ENCODE results near the gene CRYBG1.
"Not testable (repeated sequence)": the region's sequence is repeated elsewhere in the genome, so short reads cannot be mapped to it uniquely, and the experiment has no call there.

The CRYBG1 gene

DNA sequence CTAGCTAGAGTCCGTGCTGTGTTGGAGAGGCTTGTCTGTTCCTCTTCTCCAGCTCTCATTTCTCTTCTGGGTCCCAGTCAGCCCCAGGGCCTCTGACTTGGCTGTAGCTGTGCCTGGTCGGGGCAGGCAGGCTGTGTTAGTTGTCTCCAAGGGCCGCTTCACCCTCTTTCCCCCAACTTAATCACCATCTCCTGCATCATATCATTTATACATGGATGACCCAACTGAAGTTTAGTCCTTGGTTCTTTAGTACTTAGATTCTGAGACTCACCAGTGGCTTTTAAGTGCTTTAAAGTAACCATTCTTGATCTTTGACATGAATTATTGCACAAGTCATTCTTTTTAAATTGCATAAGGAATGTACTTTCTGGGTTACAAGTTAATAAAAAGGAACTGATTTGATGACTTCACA is 141.4 kb downstream of the CRYBG1 start:
- DNase-seq (ENCODE audit: low read depth), result no peak

DNA sequence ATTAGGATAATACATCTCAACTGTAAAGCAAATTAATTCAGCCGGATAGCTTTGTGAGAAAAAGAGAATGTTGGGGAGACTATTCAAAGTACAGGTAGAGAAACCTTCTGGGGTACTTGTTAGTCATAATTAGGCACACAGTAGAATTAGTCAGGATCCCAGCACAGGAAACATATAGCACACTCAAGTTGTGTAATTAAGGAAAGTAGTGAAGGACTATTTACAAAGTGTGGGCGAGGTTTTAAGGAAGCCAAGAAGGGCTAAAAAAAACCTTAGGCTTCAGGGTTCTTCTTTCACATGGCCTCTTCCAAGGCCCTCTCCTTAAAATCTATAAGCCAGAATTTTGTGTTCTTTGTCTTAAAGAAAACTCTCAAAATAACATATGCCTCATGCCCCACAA is 142.0 kb downstream of the CRYBG1 start:
- no peak for DNase-seq (ENCODE audit: low read depth)

DNA sequence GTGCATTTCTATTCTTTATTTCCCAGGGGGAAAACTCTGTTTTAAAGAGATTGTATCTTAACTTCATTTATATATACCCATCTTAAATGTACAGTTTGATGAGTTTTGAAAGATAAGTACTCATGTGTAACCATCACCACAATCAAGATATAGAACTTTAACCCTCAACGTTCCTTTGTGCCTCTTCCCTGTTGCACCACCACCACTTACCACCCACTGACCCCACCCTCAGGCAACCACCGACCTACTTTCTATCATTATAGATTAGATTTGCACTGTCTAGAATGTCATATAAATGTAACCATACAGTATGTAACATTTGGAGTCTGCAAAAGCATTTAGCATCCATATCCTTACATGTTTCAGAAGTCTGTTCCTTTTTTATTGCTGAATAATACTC is 147.8 kb downstream of the CRYBG1 start:
- no peak for DNase-seq (ENCODE audit: low read depth)

DNA sequence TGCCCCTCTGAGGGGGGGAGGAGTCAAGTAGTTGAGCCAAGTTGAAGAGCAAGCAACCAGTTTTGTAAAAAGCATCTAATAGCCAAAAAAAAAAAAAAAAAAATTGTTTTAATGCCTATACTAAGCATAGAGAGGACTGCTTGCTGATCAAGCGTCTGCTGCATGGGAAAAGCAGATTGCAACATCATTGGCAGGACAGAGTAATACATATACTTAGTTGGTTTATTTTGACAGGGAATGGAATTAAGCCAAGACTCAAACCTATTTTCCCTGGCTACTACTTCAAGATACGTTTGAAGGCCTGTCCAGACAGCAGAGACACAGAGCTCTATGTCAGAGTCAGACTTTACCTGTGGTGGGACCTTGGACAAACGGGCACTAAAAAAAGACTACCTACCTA is 148.3 kb downstream of the CRYBG1 start:
- no peak for DNase-seq (ENCODE audit: low read depth)

DNA sequence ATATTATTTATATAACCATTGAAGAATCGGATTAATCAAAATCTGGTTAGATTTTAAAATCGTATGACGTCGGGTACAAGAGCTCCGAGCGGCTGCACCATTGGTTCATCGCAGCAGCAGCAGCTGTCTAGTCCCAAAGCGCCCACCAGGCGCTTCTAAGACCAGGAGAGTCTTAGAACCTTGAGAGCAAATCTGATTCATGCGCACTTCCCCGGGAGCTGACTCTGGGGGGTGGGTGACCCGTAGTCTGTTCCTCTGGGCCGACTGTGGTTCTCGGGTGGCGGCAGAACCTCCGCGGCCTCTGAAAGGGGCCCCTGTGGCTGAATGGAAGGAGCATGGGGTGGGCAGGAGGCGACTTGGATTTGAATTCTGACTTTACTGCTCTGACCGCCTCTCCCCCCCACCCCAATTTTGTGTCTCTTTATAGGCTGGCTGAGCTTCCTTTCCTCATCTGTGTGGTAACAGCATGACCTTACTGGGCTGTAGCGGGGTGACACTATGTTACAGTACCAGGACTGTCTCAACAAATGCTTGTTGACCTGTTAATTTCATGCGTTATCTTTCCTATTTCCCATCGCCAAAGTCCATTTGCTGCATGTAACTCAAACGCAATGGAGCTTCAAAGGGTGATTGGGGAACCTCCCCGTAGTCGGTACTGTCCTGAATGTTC is 149.0 kb downstream of the CRYBG1 start:
- no peak for DNase-seq (ENCODE audit: low read depth)

DNA sequence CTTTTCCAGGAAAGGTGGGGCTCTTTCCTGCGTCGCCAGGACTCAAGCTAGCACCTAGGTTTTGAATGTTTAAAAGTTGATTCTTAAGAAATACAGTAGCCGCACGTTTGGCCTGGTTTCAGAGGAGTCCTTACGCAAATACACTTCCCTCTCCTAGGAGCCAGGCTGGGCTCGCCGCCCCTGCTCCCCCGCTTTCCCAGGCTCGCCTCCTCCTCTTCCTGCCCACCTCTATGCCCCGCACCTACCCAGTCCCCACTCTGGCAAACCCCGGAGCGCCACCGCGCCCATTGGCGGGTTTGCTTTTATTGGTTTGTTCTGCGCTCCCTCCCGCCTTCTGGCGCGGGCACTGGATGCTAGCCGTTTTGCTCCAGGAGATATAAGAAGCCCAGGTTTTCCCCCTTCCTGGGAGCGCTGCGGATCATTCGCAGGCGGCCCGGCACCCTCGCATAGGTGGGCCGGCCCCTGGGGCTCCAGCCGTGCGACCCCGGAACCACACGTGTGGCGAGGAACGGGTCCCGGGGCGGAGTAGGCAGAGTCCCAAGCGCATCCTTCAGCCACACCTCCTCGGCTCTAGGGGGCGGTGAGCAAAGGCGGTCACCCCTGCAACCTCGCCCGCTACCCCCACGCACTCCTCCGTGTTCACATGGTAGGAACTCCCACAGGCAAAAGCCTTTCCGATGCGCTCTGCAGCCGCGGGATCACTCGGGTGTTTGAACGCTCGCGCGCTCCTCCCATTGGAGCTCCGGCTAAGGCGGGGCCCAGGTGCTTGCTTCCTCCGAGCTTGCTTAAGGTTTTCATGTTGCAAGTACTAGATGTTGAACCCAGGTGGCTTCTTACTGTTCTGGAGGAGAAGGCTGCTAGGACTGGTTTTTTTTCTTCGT is 149.8 kb downstream of the CRYBG1 start:
- DNase-seq (ENCODE audit: low read depth), result no peak

DNA sequence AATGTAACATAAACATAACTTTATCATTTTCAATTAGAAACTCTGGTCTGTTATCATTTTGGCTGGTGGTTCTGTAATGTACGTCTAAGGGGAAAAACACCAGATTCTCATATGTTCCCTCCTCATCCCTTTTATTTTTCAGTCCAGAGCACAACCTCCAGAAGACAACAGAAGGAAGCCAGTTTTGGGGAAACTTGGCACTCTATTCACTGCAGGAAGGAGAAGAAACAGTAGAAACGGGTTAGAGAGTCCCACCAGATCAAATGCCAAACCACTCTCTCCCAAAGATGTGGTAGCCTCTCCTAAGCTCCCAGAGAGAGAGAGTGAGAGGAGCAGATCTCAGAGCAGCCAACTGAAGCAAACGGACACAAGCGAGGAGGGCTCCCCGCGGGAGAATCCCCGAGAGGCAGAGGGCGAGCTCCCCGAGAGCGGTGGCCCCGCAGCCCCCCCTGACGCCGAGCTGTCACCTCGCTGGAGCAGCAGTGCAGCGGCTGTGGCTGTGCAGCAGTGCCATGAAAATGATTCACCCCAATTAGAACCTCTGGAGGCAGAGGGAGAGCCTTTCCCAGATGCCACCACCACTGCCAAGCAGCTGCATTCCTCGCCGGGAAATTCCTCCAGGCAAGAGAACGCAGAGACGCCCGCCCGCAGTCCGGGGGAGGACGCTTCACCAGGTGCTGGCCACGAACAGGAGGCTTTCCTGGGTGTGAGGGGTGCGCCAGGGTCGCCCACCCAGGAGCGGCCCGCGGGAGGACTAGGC is 151.0 kb downstream of the CRYBG1 start:
- no peak for DNase-seq (ENCODE audit: low read depth)

DNA sequence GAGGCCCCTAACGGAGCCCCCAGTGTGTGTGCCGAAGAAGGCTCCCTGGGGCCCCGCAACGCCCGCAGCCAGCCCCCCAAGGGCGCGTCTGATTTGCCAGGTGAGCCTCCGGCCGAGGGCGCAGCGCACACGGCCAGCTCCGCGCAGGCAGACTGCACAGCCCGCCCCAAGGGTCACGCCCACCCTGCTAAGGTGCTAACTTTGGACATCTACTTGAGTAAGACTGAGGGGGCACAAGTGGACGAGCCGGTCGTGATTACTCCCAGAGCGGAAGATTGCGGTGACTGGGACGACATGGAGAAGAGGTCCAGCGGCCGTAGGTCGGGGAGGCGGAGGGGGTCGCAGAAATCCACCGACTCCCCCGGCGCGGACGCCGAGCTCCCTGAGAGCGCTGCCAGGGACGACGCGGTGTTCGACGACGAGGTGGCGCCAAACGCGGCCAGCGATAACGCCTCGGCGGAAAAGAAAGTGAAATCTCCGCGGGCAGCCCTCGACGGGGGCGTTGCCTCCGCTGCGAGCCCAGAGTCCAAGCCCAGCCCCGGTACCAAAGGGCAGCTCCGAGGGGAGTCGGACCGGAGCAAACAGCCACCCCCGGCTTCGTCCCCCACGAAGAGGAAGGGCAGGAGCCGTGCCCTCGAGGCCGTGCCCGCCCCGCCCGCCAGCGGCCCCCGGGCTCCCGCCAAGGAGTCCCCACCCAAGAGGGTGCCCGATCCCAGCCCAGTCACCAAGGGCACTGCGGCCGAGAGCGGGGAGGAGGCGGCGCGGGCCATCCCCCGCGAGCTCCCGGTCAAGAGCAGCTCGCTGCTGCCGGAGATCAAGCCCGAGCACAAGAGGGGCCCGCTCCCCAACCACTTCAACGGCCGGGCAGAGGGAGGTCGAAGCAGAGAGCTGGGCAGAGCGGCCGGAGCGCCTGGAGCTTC is 151.8 kb downstream of the CRYBG1 start:
- no peak for DNase-seq (ENCODE audit: low read depth)

DNA sequence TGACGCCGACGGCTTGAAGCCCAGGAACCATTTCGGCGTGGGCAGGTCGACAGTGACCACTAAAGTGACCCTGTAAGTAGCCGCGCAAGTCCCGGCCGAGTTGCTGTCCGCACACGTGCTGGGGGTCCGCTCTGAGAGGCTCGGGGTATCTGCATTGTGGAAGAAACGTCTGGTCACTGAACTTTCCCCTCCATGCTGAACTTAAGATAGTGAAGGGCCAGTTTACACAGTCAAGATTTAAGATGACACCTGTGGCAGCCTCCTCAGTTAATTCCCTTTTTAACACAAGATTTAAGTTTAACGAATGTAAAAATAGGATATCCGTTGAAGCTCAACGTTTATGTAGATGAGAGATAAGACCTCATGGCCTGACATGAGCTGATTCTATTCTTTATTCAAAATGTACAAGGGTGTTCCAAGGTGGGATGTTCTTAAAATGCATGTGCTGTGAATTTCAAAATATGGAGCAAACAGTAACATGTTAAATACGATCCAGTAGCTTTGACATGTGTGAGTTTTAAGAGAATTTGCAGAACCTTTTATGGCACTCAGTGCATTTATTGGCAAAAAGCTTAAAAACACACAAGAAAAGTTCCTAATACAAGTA is 152.6 kb downstream of the CRYBG1 start:
- no peak for DNase-seq (ENCODE audit: low read depth)

DNA sequence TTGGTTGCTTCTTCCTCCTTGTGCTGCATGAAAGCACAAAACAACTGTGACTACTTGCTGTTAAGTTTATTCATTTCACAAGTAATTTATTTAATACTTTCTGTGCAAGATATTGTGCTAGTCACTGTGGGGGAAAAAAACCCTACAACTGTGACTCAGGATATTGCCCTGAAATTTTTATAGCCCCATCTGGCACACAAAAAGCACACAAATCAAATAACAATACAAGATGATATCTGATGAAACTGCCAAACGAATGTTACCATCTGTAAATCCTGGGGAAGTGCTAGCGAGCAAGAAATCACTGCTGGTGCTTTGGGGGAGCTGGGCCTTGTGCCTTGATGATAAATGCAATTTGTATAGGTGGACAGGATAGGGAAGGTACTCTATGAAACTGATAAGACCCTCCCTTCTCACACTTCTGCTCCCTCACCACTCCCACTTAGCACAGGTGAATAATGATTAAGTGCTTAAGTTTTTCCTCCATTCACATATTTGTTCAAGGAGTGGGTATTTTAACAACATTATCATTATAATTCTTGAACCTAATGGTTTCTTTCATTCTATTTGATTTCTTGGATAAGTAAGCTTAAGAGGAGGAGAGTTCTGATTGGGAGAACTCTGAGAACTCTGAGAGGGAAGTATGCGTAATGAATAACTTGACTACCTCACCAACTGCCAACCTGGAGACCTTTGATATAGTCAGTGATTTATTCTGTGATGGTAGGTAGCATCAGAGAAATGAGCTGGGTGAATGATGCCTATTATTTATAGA is 153.5 kb downstream of the CRYBG1 start:
- DNase-seq (ENCODE audit: low read depth), result no peak

DNA sequence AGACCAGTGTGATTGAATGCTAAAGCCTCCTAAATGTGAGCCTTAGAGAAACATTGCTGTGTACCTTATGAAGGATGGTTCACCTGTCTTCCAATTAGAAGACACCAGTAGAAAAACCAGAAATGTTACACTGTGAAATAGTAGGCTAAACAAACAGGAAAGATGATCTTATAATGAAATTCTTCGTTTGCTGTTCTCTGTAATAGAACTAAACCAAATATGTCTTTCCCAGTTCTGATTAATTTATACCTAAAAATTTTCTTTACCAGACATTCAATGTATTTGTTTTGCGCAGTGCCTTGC is 154.0 kb downstream of the CRYBG1 start:
- no peak for DNase-seq (ENCODE audit: low read depth)

DNA sequence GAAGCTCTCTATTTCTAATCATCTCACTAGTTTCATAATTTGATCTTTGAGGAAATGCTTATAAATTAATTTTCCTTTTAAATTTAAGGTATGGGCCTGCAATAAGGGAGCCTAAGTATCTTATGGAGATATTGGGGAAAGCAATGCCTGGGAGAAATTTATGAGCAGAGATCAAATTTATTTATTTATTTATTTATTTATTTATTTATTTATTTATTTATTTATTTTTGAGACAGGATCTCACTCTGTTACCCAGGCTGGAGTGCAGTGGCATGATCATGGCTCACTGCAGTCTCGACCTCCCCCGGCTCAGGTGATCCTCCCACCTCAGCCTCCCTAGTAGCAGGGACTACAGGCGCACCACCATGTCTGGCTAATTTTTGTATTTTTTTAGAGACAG is 155.1 kb downstream of the CRYBG1 start:
- DNase-seq (ENCODE audit: low read depth), result not testable (repeated sequence)

DNA sequence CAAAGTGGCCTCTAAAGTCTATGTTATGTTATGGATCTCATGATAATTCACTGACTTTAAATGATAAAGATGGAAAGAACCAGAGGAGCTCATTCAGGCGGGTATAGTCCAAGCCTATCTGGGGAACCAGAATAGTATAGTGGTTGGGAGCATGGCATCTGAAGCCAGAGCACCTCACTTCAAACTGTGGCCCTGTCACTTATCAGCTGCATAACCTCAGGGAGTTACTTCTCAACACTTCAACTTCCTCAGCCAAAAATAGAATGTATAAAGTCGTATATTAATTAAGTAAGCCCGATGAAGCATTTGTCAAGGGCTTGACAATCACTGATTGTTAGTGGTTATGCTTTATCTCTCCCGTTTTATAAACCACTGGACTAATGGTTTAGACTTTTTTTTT is 156.1 kb downstream of the CRYBG1 start:
- DNase-seq (ENCODE audit: low read depth), result no peak

DNA sequence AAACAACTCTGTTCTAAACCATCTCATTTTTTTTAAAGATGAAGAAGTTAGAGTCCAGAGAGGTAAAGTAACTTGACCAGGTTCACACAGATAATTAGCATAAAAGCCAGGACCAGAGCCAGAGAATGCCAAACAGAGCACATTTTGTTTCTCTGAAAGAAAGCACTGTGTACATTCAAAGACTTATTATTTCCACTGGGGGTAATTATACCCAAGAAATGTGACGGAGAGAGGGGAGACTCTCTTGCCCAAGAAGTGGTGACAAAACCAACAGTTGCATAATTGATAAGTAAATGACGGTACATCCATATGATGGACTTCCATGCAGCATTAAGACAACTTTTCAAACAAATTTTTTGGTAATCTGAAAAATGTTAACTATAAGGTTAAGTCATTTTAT is 157.2 kb downstream of the CRYBG1 start:
- DNase-seq (ENCODE audit: low read depth), result no peak

DNA sequence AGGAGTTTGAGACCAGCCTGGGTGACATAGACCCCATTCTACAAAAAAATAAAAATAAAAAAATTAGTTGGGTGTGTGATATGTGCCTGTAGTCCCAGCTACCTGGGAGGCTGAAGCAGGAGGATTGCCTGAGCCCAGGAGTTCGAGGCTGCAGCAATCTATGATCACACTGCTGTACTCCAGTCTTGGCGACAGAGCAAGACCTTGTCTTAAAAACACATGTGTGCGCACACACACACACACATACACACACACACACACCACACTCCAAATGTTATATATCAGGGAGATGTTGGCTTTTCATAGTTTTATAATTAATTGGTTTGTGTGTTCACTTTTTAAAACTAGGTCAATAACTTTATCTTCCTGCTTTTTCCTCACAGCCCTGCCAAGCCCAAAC is 158.2 kb downstream of the CRYBG1 start:
- DNase-seq (ENCODE audit: low read depth), result no peak

DNA sequence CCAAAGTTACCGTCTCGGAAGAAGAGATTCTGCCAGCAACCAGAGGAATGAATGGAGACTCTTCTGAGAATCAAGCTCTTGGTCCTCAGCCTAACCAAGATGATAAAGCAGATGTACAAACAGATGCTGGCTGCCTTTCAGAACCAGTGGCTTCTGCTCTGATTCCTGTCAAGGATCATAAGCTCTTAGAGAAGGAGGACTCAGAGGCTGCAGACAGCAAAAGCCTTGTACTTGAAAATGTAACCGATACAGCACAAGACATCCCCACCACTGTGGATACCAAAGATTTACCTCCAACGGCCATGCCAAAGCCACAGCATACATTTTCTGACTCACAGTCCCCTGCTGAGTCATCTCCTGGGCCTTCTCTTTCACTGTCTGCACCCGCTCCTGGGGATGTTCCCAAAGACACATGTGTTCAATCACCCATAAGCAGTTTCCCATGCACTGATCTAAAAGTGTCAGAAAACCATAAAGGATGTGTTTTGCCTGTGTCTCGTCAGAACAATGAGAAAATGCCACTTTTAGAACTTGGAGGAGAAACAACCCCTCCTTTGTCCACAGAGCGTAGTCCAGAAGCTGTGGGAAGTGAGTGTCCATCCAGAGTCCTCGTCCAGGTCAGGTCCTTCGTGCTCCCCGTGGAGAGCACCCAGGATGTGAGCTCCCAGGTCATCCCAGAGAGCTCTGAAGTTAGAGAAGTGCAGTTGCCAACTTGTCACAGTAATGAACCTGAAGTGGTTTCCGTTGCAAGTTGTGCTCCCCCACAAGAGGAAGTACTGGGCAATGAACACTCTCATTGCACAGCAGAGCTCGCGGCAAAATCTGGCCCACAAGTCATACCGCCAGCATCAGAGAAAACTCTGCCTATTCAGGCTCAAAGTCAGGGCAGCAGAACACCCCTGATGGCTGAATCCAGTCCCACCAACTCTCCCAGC is 159.2 kb downstream of the CRYBG1 start:
- no peak for DNase-seq (ENCODE audit: low read depth)

DNA sequence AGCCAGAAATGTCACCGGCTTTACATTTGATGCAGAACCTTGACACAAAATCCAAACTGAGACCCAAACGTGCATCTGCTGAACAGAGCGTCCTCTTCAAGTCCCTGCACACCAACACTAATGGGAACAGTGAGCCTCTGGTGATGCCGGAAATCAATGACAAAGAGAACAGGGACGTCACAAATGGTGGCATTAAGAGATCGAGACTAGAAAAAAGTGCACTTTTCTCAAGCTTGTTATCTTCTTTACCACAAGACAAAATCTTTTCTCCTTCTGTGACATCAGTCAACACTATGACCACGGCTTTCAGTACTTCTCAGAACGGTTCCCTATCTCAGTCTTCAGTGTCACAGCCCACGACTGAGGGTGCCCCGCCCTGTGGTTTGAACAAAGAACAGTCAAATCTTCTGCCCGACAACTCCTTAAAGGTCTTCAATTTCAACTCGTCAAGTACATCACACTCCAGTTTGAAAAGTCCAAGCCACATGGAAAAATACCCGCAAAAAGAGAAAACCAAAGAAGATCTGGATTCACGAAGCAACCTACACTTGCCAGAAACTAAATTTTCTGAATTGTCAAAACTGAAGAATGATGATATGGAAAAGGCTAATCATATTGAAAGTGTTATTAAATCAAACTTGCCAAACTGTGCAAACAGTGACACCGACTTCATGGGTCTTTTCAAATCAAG is 160.3 kb downstream of the CRYBG1 start:
- no peak for DNase-seq (ENCODE audit: low read depth)

DNA sequence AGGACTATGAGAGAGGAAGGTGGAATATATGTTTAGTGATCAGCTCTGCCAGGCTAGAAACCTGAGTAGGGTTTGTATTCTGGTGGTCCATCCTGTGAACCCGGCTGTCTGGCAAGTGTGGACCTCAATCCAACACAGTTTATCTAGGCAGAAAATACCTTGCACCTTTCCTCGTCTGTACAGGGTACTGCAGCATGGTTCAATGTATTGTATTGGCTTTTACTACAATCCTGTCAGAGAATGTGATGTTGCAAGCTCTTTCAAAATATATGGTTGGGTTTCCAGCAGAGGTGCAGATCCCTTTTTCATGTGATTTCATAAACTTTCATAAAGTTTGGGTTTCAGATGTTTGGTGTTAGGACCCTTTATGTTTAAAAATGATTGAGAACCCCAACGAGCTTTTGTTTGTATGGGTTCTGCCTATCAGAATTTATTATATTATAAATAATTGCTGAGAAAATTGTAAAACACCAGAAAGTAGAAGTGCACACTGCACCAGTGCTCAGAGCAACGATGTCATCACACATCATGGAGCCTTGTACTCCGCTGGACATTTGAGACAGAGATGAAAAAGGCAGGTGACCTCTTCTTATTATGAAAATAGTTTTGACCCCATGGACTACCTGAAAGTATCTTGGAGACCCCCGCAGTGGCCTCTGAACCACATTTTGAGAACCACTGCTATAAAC is 162.2 kb downstream of the CRYBG1 start:
- DNase-seq (ENCODE audit: low read depth), result no peak

Measured in stimulated activated CD8-positive, alpha-beta memory T cell treated with anti-CD3 and anti-CD28 coated beads, Interleukin-15, amount 100 ng/mL, for 24 hours (primary cell).